ENCODE data around the gene ST8SIA5. TPM values are rescaled to one million over a fixed set of nuclear protein-coding genes. Genes with fewer than 3 reads are reported as not detected.

Gene ST8SIA5
- total RNA-seq, 1 donor from 2014 or later = 0.20 TPM

GRCh38 chr18:46686186-46686585, 70.7 kb downstream of the ST8SIA5 start:
- H3K36me3 Mint-ChIP-seq = no peaks in the 10 kb centered on the region
- H3K4me1 Mint-ChIP-seq = no peaks in the 10 kb centered on the region
- no peak for DNase-seq (ENCODE audit: low spot score in 2 of 2, unreplicated experiment in 2 of 2)
- H3K4me3 Mint-ChIP-seq = no peak overlapping the region
- no peaks in the 10 kb centered on the region for H3K9me3 Mint-ChIP-seq
- peaks cover 3% of the 10 kb centered on the region for H3K27me3 Mint-ChIP-seq (ENCODE audit: low read depth)
- TF ChIP-seq CTCF (IDR thresholded peaks at IDR 0.05; ENCODE audit: unreplicated experiment) = no peak
- H3K27ac Mint-ChIP-seq = no peak overlapping the region

- Mint-ChIP-seq H3K27ac (no peak overlapping the region), H3K9me3 (no peaks in the 10 kb centered on the region), H3K4me3 (no peak overlapping the region), H3K36me3 (no peaks in the 10 kb centered on the region), H3K27me3 (ENCODE audit: low read depth) (peaks cover 4% of the 10 kb centered on the region), H3K4me1 (no peaks in the 10 kb centered on the region)
- TF ChIP-seq CTCF (IDR thresholded peaks at IDR 0.05; ENCODE audit: unreplicated experiment) = no peak
- no peak for DNase-seq (ENCODE audit: low spot score in 2 of 2, unreplicated experiment in 2 of 2)
These were observed 73.6 kb downstream of the ST8SIA5 start for GRCh38 chr18:46683252-46683651.

GRCh38 chr18:46680784-46681695, 75.8 kb downstream of the ST8SIA5 start:
- no peak for DNase-seq (ENCODE audit: low spot score in 2 of 2, unreplicated experiment in 2 of 2)
- H3K4me1 Mint-ChIP-seq = no peaks in the 10 kb centered on the region
- H3K9me3 Mint-ChIP-seq = no peaks in the 10 kb centered on the region
- no peak overlapping the region for H3K27ac Mint-ChIP-seq
- no peaks in the 10 kb centered on the region for H3K36me3 Mint-ChIP-seq
- H3K27me3 Mint-ChIP-seq (ENCODE audit: low read depth) = peaks cover 10% of the 10 kb centered on the region
- no peak overlapping the region for H3K4me3 Mint-ChIP-seq
- no peak for TF ChIP-seq CTCF (IDR thresholded peaks at IDR 0.05; ENCODE audit: unreplicated experiment)

GRCh38 chr18:46679846-46680598, 76.8 kb downstream of the ST8SIA5 start:
- no peak for DNase-seq (ENCODE audit: low spot score in 2 of 2, unreplicated experiment in 2 of 2)
- H3K27ac Mint-ChIP-seq = no peak overlapping the region
- peaks cover 16% of the 10 kb centered on the region for H3K27me3 Mint-ChIP-seq (ENCODE audit: low read depth)
- no peaks in the 10 kb centered on the region for H3K4me1 Mint-ChIP-seq
- TF ChIP-seq CTCF (IDR thresholded peaks at IDR 0.05; ENCODE audit: unreplicated experiment) = no peak
- H3K4me3 Mint-ChIP-seq = no peak overlapping the region
- no peaks in the 10 kb centered on the region for H3K9me3 Mint-ChIP-seq
- H3K36me3 Mint-ChIP-seq = no peaks in the 10 kb centered on the region

- H3K9me3 Mint-ChIP-seq = no peaks in the 10 kb centered on the region
- no peak for DNase-seq (ENCODE audit: low spot score in 2 of 2, unreplicated experiment in 2 of 2)
- peaks cover 25% of the 10 kb centered on the region for H3K27me3 Mint-ChIP-seq (ENCODE audit: low read depth)
- no peak overlapping the region for H3K4me3 Mint-ChIP-seq
- no peak for TF ChIP-seq CTCF (IDR thresholded peaks at IDR 0.05; ENCODE audit: unreplicated experiment)
- H3K4me1 Mint-ChIP-seq = peaks cover 2% of the 10 kb centered on the region
- no peaks in the 10 kb centered on the region for H3K36me3 Mint-ChIP-seq
- H3K27ac Mint-ChIP-seq = no peak overlapping the region
These were observed 78.0 kb downstream of the ST8SIA5 start for GRCh38 chr18:46678785-46679399.
